ENCODE measurements around the gene BSN.

BSN gene

DNA sequence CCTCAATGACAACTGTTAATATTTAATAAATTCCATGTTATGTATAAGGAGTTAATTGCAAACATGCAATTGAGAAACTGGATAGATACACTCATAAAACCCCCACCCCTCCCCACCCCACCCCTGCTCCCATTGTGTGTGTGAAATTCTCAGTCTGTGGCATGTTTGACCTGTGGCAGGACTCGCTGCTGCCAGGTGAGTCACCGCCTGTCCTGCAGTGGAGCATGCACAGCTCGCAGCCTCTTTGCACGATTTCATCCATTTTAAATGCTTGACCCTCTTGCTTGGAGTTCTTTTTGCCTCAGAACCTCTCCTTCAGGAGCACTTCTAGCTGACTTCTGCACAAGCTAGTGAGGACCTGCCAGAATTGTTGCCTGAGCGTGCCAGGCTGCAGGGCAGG, 114.6 kb downstream of the BSN start:
- TF ChIP-seq, protein P1, sequence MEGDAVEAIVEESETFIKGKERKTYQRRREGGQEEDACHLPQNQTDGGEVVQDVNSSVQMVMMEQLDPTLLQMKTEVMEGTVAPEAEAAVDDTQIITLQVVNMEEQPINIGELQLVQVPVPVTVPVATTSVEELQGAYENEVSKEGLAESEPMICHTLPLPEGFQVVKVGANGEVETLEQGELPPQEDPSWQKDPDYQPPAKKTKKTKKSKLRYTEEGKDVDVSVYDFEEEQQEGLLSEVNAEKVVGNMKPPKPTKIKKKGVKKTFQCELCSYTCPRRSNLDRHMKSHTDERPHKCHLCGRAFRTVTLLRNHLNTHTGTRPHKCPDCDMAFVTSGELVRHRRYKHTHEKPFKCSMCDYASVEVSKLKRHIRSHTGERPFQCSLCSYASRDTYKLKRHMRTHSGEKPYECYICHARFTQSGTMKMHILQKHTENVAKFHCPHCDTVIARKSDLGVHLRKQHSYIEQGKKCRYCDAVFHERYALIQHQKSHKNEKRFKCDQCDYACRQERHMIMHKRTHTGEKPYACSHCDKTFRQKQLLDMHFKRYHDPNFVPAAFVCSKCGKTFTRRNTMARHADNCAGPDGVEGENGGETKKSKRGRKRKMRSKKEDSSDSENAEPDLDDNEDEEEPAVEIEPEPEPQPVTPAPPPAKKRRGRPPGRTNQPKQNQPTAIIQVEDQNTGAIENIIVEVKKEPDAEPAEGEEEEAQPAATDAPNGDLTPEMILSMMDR (IDR thresholded peaks at IDR 0.05; ENCODE audit: insufficient read depth, low read length, missing control alignments): no peak
- DNase-seq (ENCODE audit: low read depth, low spot score): no peak
- CTCF ChIA-PET: interaction anchor here (0.9 to 5.4 kb wide), 3 partner anchors 12 to 130 kb away, joined by 3 to 441 read pairs (median 6); no protein-coding TSS in a partner anchor
- POLR2A ChIA-PET: interaction anchor here (2.0 kb wide), 1 partner anchor 129 kb away, joined by 5 read pairs; no protein-coding TSS in a partner anchor
- no peak overlapping the region for H3K4me3 ChIP-seq (ENCODE audit: low read depth, low read length)

DNA sequence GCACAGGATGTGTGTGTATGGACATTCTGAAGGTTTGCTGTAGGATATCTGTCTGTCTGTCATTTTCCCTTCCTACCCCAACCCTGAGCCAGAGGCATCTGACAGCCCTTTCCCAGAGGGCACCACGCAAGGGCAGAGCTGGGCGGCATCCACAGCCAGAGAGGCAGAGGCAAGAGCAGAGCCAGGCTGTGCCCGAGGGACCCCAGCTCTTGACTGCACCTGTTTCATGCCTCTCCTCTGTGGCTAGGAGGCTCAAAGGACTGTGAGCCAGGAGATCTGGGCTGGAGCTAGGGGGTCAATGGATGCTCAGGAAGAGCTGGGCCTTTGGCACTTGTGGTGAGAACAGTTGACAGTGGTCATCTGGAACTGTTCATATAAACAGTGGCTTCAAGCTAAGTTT, 115.1 kb downstream of the BSN start:
- ChIA-PET POLR2A (interaction anchor here (2.0 kb wide), 1 partner anchor 130 kb away, joined by 5 read pairs; no protein-coding TSS in a partner anchor), CTCF (interaction anchor here (0.8 to 5.4 kb wide), 5 partner anchors 8 to 131 kb away, joined by 3 to 441 read pairs (median 3); no protein-coding TSS in a partner anchor)
- TF ChIP-seq, protein P1 (IDR thresholded peaks at IDR 0.05; ENCODE audit: insufficient read depth, low read length, missing control alignments): no peak
- DNase-seq (ENCODE audit: low read depth, low spot score): no peak
- H3K4me3 ChIP-seq (ENCODE audit: low read depth, low read length): no peak overlapping the region

DNA sequence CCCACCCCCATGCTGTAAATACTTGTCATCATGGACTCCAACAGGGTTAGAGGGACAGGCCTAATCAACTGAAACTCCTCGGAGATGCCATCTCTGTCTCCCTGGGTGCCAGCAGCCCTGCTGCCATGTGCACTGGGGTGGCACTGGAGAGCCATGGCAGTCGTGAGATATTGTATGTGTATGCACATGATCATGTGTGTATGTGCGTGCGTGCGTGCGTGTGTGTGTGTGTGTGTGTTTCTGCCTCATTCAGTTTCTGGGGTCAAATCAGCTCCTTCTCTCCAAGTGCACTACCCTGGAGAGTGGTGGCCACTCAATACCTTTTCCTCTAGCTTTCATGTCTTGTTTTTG, 116.6 kb downstream of the BSN start:
- DNase-seq (ENCODE audit: low read depth, low spot score): no peak
- CTCF ChIA-PET: interaction anchor here (0.9 to 5.4 kb wide), 27 partner anchors 9 to 576 kb away, joined by 3 to 441 read pairs (median 6); partner anchors contain the start of genes BSN and DAG1
- POLR2A ChIA-PET: no interaction called here
- TF ChIP-seq, protein P1 (IDR thresholded peaks at IDR 0.05; ENCODE audit: insufficient read depth, low read length, missing control alignments): no peak
- no peak overlapping the region for H3K4me3 ChIP-seq (ENCODE audit: low read depth, low read length)

DNA sequence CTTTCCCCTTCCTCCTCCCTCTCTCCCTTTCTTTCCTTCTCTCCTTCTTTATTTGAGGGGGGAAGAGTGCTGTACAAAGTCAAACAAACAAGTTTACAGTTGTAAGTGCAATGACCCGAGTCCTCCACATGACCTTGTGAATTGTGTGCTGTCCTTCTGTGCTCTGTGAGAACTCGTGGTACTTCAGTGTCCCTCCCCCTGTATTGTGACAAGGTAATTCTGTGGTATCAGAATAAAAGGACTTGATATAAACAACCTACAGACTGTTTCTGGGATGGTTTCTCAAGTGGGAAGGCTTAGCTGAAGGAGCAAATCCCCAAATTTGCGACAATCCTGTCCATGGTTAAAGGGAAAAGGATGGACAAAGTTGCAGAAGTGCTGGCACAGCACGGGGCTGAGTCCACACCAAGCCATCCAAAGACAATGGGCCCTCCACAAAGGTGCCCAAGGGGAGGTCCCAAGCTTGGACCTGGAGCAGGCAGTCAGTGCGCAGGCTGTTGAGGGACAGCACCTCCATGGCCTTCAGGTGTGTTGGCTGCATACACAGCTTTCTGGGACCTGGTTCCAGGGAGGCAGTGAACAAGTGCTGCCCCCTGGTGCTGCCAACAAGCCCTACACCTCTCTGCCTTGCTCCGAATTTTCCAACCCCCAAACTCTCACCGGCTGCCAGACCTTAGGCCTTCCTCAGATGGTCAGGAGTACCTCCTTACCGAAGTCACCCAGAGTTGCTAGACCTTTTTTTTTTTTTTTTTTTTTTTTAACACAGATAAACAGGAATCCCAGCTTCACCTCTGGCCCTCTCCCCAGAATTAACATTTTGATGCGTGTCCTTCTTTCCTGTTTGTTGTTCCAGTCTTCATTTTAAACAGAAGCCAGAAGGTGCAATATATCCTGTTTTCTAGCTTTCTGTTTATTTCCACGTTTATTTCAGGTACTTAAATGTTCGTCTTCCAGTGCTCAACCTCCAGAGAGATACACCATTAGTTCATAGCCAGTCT, 117.3 kb downstream of the BSN start:
- TF ChIP-seq, protein P1 (IDR thresholded peaks at IDR 0.05; ENCODE audit: insufficient read depth, low read length, missing control alignments): peak; percentile 89
- no peak overlapping the region for H3K4me3 ChIP-seq (ENCODE audit: low read depth, low read length)
- CTCF ChIA-PET: interaction anchor here (0.9 to 5.4 kb wide), 41 partner anchors 8 to 575 kb away, joined by 3 to 441 read pairs (median 5); partner anchors contain the start of genes BSN and DAG1
- POLR2A ChIA-PET: interaction anchor here (1.0 kb wide), 1 partner anchor 132 kb away, joined by 7 read pairs; no protein-coding TSS in a partner anchor
- no peak for DNase-seq (ENCODE audit: low read depth, low spot score)

DNA sequence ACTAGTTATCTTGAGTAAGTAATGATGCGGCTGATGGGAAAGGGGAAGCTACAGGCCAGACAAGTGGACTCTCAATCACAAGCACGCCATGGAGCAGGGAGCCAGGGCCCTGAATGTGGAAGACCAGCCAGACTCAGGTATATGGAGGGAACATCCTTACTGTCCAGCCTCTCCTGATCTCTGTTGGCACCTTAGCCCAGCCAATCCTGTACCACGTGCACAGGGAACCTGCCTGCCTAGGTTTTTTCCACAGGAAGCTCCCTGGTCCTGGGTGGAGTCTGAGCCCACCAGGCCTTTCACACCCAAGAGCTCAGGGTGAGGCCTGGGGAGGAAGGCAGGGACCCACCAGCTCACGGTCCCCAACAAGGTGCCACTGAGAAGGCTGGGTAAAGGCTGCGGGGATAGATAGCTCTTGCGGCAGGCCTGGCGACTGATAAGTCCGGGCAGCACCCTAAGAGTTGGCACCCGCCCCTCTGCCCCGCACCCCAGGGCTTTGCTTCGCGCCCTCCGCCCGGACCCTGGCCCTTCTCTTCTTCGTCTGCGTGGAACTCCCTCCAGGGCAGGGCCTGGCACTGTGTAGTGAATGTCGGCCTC, 118.9 kb downstream of the BSN start:
- CTCF ChIA-PET: interaction anchor here (0.6 to 5.4 kb wide), 8 partner anchors 10 to 166 kb away, joined by 3 to 441 read pairs (median 7); partner anchors contain the start of gene BSN
- no peak for DNase-seq (ENCODE audit: low read depth, low spot score)
- H3K4me3 ChIP-seq (ENCODE audit: low read depth, low read length): peak overlapping the region; percentile 83
- TF ChIP-seq, protein P1 (IDR thresholded peaks at IDR 0.05; ENCODE audit: insufficient read depth, low read length, missing control alignments): no peak
- POLR2A ChIA-PET: interaction anchor here (1.7 kb wide), 1 partner anchor 133 kb away, joined by 8 read pairs; no protein-coding TSS in a partner anchor

Data from AG04449 (cell line).